IPS DF 6.9 (cell line): Measurements from ENCODE around the gene UTF1.

ENCODE experiments used
- DNase-seq: peaks from one replicate; pipeline ENCODE4 v3.0.0-alpha.2; 2013; ENCODE audit warnings: low read depth, low spot score
- H3K27ac ChIP-seq: one replicate; pipeline ENCODE4 v1.5.1; 2013; ENCODE audit warnings: low read length, control low read depth
- H3K27me3 ChIP-seq: 2 replicates; pipeline ENCODE4 v1.6.1; 2013; ENCODE audit warnings: mild to moderate bottlenecking, low read length; ENCODE audit not compliant: control insufficient read depth, insufficient read depth
- H3K36me3 ChIP-seq: 2 replicates; pipeline ENCODE4 v1.6.1; 2013; ENCODE audit warnings: low read length; ENCODE audit not compliant: control insufficient read depth, insufficient read depth
- H3K4me1 ChIP-seq: 2 replicates; pipeline ENCODE4 v1.6.1; 2013; ENCODE audit warnings: low read length; ENCODE audit not compliant: control insufficient read depth, insufficient read depth
- H3K4me3 ChIP-seq: 2 replicates; pipeline ENCODE4 v1.5.1; 2013; ENCODE audit warnings: mild to moderate bottlenecking, low read length
- H3K9me3 ChIP-seq: 2 replicates; pipeline ENCODE4 v1.6.1; 2013; ENCODE audit warnings: low read length, inconsistent platforms; ENCODE audit not compliant: control insufficient read depth, insufficient read depth
- WGBS: extraction: QIAGEN DNeasy Blood & Tissue Kit; methylation state at CpG from one replicate; pipeline ENCODE4 v1.1.7; 2013; ENCODE audit warnings: mixed read lengths, missing lambda C conversion rate; ENCODE audit not compliant: insufficient read length, insufficient coverage; 5-methylcytosine and 5-hydroxymethylcytosine counted together

UTF1 gene

DNA sequence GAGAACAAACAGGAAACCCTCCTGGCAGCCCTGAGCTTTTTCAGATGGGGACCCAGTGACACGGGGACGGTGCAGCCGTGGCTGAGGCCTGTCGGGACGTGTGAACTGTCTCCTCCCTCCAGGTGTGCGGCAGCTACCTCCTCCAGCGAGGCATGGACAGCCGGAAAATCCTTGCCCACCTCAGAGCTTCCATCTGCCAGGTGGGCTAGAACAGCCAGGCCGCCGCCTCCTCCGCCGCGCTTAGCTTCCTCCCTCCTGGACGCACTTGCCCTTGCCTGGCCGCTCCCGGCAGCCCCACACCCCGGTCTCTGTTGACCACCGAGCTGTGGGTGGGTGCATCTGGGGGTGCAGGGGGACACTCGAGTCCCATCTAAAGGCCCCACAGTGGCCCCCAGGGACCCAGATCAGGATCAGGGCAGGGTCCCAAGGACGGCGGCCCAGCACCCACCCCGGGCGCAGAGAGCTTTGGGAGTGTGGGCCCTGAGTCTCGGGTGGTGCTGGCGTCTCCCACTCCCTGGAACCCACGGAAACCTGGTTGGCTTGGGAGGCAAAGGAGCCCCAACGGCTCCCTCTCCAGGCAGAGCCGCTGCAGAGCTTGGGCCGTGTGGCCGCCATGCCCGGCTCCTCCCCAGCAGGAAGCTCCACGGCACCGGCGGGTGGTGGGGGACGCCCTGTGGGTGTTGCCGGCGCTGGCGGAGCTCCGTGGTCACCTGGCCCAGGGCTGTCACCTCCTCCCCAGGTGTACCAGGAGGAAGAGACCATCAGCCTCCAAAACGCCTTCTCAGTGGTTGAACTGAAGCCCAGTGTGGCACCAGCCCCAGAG lies 32.9 kb upstream of the UTF1 start:
- H3K27ac ChIP-seq, result no peak overlapping the region
- H3K9me3 ChIP-seq, result no peaks in the 10 kb centered on the region
- H3K36me3 ChIP-seq, result no peaks in the 10 kb centered on the region
- no peak overlapping the region for H3K4me3 ChIP-seq
- no peaks in the 10 kb centered on the region for H3K27me3 ChIP-seq
- no peak for DNase-seq
- WGBS, result no CpG with 5 or more reads among the region's 40 CpGs
- no peaks in the 10 kb centered on the region for H3K4me1 ChIP-seq

DNA sequence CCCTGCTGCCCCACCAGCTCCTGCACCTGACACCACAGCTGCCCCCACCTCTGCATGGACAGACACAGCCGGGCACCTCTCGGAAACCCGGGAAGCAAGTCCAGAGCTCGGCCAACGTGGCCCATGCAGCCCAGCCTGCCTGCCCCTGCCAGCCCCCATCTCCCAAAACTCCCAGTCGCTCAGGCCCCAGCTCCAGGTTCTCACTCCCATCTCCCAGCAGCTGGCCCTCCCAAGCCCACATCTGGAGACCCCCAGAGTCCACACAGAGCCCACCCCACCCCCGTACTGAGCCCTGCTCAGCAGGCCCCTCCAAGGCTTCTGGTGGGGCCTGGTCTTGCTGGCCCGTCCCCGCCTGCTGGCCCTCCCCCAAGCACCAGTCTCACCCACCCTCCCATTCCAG lies 32.2 kb upstream of the UTF1 start:
- Histone ChIP-seq H3K4me3 (no peak overlapping the region), H3K27me3 (no peaks in the 10 kb centered on the region), H3K27ac (no peak overlapping the region), H3K9me3 (no peaks in the 10 kb centered on the region), H3K4me1 (no peaks in the 10 kb centered on the region), H3K36me3 (no peaks in the 10 kb centered on the region)
- no peak for DNase-seq
- no CpG with 5 or more reads among the region's 9 CpGs for WGBS

DNA sequence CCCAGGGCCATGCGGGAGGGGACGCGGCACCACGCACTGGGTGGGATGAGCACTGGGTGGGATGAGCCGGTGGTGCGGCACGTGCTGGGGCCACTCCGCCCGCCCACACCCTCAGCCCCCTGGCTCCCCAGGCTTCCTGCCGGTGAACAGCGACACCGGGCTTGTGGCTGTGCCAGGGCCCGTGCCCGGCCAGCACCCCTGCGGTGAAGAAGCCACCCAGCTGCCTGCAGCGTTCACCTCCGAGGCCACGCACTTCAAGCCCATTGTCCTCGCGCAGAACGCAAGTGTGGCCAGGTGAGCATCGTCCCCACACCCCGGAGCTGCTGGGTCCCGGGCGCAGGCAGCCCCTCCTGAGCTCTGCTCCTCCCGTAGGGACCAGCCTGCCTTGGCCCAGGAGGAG lies 31.8 kb upstream of the UTF1 start:
- WGBS, result no CpG with 5 or more reads among the region's 26 CpGs
- no peaks in the 10 kb centered on the region for H3K9me3 ChIP-seq
- H3K4me1 ChIP-seq, result no peaks in the 10 kb centered on the region
- no peaks in the 10 kb centered on the region for H3K36me3 ChIP-seq
- H3K27ac ChIP-seq, result no peak overlapping the region
- DNase-seq, result no peak
- H3K27me3 ChIP-seq, result no peaks in the 10 kb centered on the region
- no peak overlapping the region for H3K4me3 ChIP-seq

DNA sequence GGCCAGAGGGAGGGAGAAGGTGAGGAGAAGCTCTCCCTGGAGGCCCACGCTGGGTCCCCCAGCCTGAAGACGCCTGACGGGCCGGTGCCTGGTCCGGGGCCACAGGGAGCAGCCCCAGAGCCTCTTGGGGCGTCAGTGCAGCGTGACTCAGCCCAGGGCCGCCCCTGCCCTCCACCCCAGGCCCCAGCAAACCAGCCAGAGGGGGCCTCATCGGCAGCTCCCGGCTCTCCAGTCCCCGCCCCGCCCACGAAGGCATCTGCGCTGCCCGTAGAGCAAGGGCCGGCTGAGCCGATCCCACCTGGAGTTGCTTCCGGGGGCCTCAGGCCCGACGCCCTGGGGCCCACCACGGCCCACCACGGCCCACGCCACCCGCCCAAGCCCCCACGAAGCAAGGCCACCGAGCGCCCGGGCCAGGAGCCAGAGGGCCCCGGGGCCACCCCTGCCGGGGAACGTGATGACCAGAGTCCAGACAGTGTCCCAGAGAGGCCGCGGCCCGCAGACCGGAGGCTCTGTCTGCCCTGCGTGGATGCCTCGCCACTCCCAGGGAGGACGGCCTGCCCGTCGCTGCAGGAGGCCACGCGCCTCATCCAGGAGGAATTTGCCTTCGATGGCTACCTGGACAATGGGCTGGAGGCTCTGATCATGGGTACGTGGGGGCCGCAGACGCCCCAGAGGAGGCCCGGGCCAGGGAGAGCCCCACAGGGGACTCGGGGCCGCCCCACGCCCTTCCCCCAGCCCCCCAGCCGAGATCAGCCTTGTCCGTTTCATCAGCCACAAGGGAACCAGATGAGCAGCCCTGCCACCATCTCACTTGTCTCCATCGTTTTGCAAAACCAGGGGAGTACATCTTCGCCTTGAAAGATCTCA lies 31.2 kb upstream of the UTF1 start:
- Histone ChIP-seq H3K4me1 (no peaks in the 10 kb centered on the region), H3K9me3 (no peaks in the 10 kb centered on the region), H3K27ac (no peak overlapping the region), H3K36me3 (no peaks in the 10 kb centered on the region), H3K27me3 (no peaks in the 10 kb centered on the region), H3K4me3 (no peak overlapping the region)
- DNase-seq, result no peak
- no CpG with 5 or more reads among the region's 54 CpGs for WGBS

DNA sequence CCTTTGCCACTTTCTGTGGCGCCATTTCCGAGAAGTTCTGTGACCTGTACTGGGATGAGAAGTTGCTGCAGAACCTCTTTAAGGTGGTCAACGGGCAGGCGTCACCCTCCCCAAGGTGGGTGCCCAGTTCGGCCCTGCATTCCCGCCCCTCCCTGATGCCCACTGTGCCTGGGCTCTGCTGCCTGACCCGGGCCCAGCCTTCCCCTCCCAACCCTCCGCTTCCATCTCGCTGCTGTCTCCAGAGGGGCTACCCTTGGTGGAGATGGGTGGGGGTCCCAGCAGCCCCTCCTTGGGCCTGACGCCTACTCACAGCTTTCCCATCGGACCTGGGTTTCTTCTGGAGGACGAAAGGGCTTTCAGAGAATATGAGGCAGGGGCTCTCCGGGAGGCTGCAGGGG lies 30.5 kb upstream of the UTF1 start:
- Histone ChIP-seq H3K36me3 (no peaks in the 10 kb centered on the region), H3K27ac (no peak overlapping the region), H3K9me3 (no peaks in the 10 kb centered on the region), H3K4me1 (no peaks in the 10 kb centered on the region), H3K27me3 (no peaks in the 10 kb centered on the region), H3K4me3 (no peak overlapping the region)
- WGBS, result no CpG with 5 or more reads among the region's 13 CpGs
- DNase-seq, result no peak

DNA sequence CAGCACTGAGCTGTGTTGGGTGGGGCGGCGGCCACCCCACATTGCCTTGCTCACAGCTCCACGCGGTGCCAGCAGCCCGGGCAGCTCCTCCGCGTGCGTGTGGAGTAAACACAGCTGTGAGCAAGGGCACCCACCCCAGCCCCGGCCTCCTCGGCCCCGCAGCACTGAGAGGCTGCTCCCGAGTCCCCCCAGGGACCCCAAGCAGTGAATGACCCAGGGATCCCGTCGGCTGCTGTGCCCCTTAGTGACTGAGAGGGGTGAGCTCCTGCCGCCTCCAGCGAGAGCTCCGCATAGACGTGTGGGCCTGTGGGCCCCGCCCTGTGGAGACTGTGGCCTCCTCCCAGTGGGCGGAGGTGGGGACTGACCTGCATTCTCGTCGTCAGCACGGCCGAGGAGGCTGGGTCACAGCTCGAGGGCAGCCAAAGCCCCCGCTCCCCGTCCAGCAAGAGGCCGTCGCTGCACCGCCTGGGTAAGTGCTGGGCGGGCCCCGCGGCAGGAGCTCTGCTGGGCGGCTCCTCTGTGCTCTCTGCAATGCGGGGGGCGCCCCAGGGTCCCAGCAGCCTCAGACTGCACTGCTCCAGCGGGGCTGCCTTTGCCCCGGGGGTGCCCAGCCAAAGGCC lies 29.9 kb upstream of the UTF1 start:
- DNase-seq, result no peak
- no peaks in the 10 kb centered on the region for H3K9me3 ChIP-seq
- H3K36me3 ChIP-seq, result no peaks in the 10 kb centered on the region
- H3K27ac ChIP-seq, result no peak overlapping the region
- H3K27me3 ChIP-seq, result no peaks in the 10 kb centered on the region
- H3K4me1 ChIP-seq, result no peaks in the 10 kb centered on the region
- no CpG with 5 or more reads among the region's 38 CpGs for WGBS
- no peak overlapping the region for H3K4me3 ChIP-seq

DNA sequence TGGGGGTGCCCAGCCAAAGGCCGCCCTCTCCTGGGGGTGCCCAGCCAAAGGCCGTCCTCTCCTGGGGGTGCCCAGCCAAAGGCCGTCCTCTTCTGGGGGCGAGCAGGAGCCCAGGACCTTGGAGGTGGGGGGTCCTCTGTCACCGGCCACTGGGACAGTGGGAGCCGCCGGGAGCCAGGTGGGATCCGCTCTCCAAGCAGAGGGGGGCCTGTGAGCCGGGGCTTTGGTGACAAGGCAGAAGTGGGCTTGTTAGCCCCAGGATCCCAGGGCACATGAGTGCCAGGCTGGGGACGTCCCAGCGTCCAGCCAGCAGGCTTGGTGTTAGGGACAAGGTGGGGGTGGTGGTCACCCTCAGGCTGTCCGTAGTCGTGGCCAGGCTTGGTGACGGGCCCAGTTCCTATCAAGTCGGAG lies 29.4 kb upstream of the UTF1 start:
- no peak overlapping the region for H3K4me3 ChIP-seq
- no CpG with 5 or more reads among the region's 15 CpGs for WGBS
- DNase-seq, result no peak

DNA sequence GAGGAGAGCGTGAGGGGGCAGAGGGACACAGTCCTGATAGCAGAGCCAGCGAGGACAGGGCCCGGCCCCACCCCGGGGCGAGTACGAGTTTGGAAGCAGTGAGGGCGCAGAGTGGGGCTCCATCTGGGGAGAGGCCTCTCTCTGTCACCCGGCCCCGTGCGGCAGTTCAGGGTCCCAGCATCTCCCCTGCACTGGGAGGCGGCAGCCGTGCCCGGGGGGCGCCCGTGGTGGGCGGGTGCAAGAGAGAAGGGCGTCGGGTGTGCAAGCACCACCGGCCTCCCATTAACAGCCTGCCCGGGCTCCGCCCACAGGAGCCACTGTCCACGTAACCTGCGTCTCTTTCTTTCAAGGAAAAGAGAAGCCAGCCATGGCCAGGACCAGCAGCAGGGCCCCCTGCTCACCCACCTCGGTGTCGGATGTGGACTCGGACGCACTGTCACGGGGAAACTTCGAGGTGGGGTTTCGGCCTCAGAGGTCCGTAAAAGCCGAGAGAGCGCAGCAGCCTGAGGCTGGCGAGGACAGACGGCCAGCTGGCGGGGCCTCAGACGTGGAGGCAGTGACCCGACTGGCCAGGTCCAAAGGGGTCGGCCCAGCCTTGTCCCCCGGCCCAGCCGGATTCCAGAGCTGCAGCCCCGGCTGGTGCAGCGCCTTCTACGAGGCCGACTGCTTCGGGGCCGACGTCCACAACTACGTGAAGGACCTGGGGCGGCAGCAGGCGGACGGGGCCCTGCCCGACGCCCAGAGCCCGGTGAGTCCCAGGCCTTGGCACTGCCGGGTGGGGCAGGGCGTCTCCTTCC lies 28.7 kb upstream of the UTF1 start:
- H3K27me3 ChIP-seq, result no peaks in the 10 kb centered on the region
- no peak overlapping the region for H3K27ac ChIP-seq
- H3K9me3 ChIP-seq, result no peaks in the 10 kb centered on the region
- no peak overlapping the region for H3K4me3 ChIP-seq
- no CpG with 5 or more reads among the region's 57 CpGs for WGBS
- no peaks in the 10 kb centered on the region for H3K36me3 ChIP-seq
- DNase-seq, result no peak
- H3K4me1 ChIP-seq, result no peaks in the 10 kb centered on the region

More for the DNA sequence above, 29.4 kb upstream of the UTF1 start:
- H3K27me3 ChIP-seq, result no peaks in the 10 kb centered on the region
- no peak overlapping the region for H3K27ac ChIP-seq
- no peaks in the 10 kb centered on the region for H3K4me1 ChIP-seq
- H3K9me3 ChIP-seq, result no peaks in the 10 kb centered on the region
- no peaks in the 10 kb centered on the region for H3K36me3 ChIP-seq

DNA sequence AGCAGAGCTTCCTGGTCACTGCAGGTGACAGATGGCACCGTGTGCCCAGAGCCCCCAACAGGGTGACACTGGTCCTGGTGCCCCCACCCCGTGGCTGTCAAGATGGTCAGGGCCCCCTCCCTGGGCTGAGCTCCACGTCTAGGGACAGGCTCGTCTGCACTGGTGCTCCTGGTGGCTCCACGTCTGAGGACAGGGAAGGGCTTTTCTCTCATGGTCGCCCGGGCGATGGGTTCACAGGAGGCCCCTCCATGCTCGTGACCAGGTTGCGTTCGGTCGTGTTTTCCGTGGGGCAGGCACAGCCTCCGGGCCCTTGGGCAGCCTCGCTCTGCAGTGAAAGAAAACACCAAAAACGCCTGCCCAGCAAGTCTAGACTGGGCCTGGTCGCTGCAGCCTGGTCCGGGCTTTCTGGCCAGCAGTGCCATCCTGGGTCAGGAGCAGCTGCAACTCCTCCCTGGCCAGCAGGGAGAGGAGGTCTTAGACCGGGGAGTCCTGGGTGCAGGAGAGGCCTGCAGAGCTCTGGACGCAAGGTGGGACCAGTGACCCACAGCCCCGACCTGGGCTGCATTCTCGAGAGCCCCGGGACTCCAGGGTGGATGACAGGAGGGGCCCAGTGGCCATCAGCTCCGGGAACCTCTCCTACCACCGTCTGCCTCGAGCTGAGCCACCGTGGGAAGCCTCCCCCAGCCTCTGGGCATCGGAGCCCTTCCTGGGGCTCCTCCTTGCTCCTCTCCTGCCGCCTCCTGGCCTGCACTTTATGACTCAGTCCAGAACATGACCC lies 27.9 kb upstream of the UTF1 start:
- no peaks in the 10 kb centered on the region for H3K27me3 ChIP-seq
- DNase-seq, result no peak
- H3K27ac ChIP-seq, result no peak overlapping the region
- no peaks in the 10 kb centered on the region for H3K4me1 ChIP-seq
- WGBS, result no CpG with 5 or more reads among the region's 29 CpGs
- no peaks in the 10 kb centered on the region for H3K36me3 ChIP-seq
- H3K4me3 ChIP-seq, result no peak overlapping the region
- no peaks in the 10 kb centered on the region for H3K9me3 ChIP-seq
